Right cardiac atrium (tissue), 5 donors: ENCODE measurements around the gene TPCN1. TPM values are rescaled to one million over a fixed set of nuclear protein-coding genes. Genes with fewer than 3 reads are reported as not detected.
A peak's percentile ranks its signal among the peaks of the same experiment; 100 is the strongest.

Experiments used
- ATAC-seq, 2 donors: fragments of 200-7000 bp; cut with Tn5 transposase; one replicate each; pipeline versions ENCODE4 v1.8.0 to v1.9.1; 2020; ENCODE audit warnings: moderate library complexity in 2 of 2, mild to moderate bottlenecking in 1 of 2
- DNase-seq, 3 donors: peaks; one replicate each; pipeline ENCODE4 v3.0.0-alpha.2; 2020
- H3K27ac ChIP-seq: one replicate; pipeline ENCODE4 v1.5.1; 2013; ENCODE audit warnings: mild to moderate bottlenecking, low read length, control low read depth, moderate library complexity
- H3K27me3 ChIP-seq: one replicate; pipeline ENCODE4 v1.6.1; 2013; ENCODE audit not compliant: control insufficient read depth, insufficient read depth
- H3K4me1 ChIP-seq: one replicate; pipeline ENCODE4 v1.6.1; 2013; ENCODE audit warnings: low read length; ENCODE audit not compliant: control insufficient read depth, insufficient read depth
- H3K4me3 ChIP-seq: one replicate; pipeline ENCODE4 v1.5.1; 2013; ENCODE audit warnings: low read length, control low read depth
- H3K9me3 ChIP-seq: one replicate; pipeline ENCODE4 v1.6.1; 2013; ENCODE audit warnings: low read length; ENCODE audit not compliant: control insufficient read depth
- whole genome bisulfite sequencing: extraction: QIAGEN DNeasy Blood & Tissue Kit; methylation state at CpG from one replicate; pipeline ENCODE4 v1.1.7; 2013; 5-methylcytosine and 5-hydroxymethylcytosine counted together
- intact Hi-C, 4 donors: fragments of 100-400 bp; cut with DNase I; formaldehyde crosslinking; loops; one replicate each; pipeline versions ENCODE4 v1.11.0 to v1.14.0; 2022 to 2023
- long read RNA-seq, 4 donors: library from polyadenylated mRNA; unstranded; transcript quantifications; one replicate each; pipeline ENCODE4 v2.0.0, GENCODE V29; 2020 to 2021
- polyA plus RNA-seq: library from polyadenylated mRNA; stranded (reverse); fragments of 200-250 nt; gene quantifications from one replicate; pipeline ENCODE4 v1.2.3, GENCODE V29; 2013
- total RNA-seq, 4 donors: library from RNA; stranded (reverse); fragmentation: NEBNext Ultra II Directional; extraction: Animal tissue kit (Norgen Biotek cat#: 25700); gene quantifications; one replicate each; pipeline ENCODE4 v1.2.1, GENCODE V29; 2021
- donor health status: healthy with polysubstance abuse.
- donor health status: DM: no; HTN: yes; CAD: no.
- donor health status: DM: no; HTN: no; CAD: no.
- donor health status: DM: no; HTN: yes; CAD: no; lungs with severe emphysema.
- donor health status: DM: yes; HTN: yes; CAD: no.

The TPCN1 gene
- total RNA-seq, result 10 to 100 TPM; 73.8 to 96.1 (median 76.6) TPM
- 43.1 TPM for polyA plus RNA-seq
- long read RNA-seq, donor 1, full-length matches to known transcripts, result 38 of 148 reads
- long read RNA-seq, donor 1, partial matches to known transcripts, result 44 of 148 reads
- long read RNA-seq, donor 1, other reads (novel, unspliced or antisense), result 66 of 148 reads
- long read RNA-seq, donor 2, full-length matches to known transcripts, result 4 of 74 reads
- long read RNA-seq, donor 2, partial matches to known transcripts, result 64 of 74 reads
- long read RNA-seq, donor 2, other reads (novel, unspliced or antisense), result 6 of 74 reads
- long read RNA-seq, donor 3, full-length matches to known transcripts, result 71 of 239 reads
- long read RNA-seq, donor 3, partial matches to known transcripts, result 144 of 239 reads
- long read RNA-seq, donor 3, other reads (novel, unspliced or antisense), result 24 of 239 reads
- long read RNA-seq, donor 4, full-length matches to known transcripts, result 2 of 77 reads
- long read RNA-seq, donor 4, partial matches to known transcripts, result 41 of 77 reads
- long read RNA-seq, donor 4, other reads (novel, unspliced or antisense), result 34 of 77 reads

- under 1% methylated on average over 68 of the region's 68 CpGs for WGBS
- peaks cover 6% of the 10 kb centered on the region for H3K4me1 ChIP-seq
- intact Hi-C loops, result loop anchor here in 1 of 4 donors (5.0 kb wide), 1 partner anchor 41 kb away; no protein-coding TSS in a partner anchor
- peak; percentile 97 for ATAC-seq
- H3K27ac ChIP-seq, result peak within 1 kb of the TSS; percentile 93
- H3K27me3 ChIP-seq, result no peaks in the 10 kb centered on the region
- peak within 1 kb of the TSS; percentile 63 for H3K4me3 ChIP-seq
- DNase-seq, result peak; percentile 100
- no peaks in the 10 kb centered on the region for H3K9me3 ChIP-seq
Measured at GRCh38 chr12:113221181-113221996, at the start of gene TPCN1. Gene TPCN1 (plus strand): TSS chr12:113221464. CDS start chr12:113226853, 5,389 bp downstream.

- 96% methylated on average over 9 of the region's 9 CpGs for WGBS
- H3K27ac ChIP-seq, result no peak overlapping the region
Measured at GRCh38 chr12:113171543-113171942, 49.7 kb upstream of the TPCN1 start.

GRCh38 chr12:113172185-113172584 lies 49.1 kb upstream of the TPCN1 start:
- intact Hi-C loops, result loop anchor here in 1 of 4 donors (5.0 kb wide), 1 partner anchor 120 kb away; no protein-coding TSS in a partner anchor
- no peak for DNase-seq
- H3K27me3 ChIP-seq, result no peaks in the 10 kb centered on the region
- no peak overlapping the region for H3K4me3 ChIP-seq
- 96% methylated on average over 20 of the region's 20 CpGs for WGBS
- no peaks in the 10 kb centered on the region for H3K4me1 ChIP-seq
- H3K27ac ChIP-seq, result no peak overlapping the region
- ATAC-seq, result no peak
- no peaks in the 10 kb centered on the region for H3K9me3 ChIP-seq

More at GRCh38 chr12:113171543-113171942, 49.7 kb upstream of the TPCN1 start:
- no peaks in the 10 kb centered on the region for H3K27me3 ChIP-seq
- DNase-seq (no peak), ATAC-seq (no peak)
- no peaks in the 10 kb centered on the region for H3K4me1 ChIP-seq
- intact Hi-C loops, result loop anchor here in 1 of 4 donors (5.0 kb wide), 1 partner anchor 119 kb away; no protein-coding TSS in a partner anchor
- no peaks in the 10 kb centered on the region for H3K9me3 ChIP-seq
- no peak overlapping the region for H3K4me3 ChIP-seq

- DNase-seq, result no peak
- Histone ChIP-seq H3K9me3 (no peaks in the 10 kb centered on the region), H3K4me1 (no peaks in the 10 kb centered on the region), H3K4me3 (no peak overlapping the region), H3K27ac (no peak overlapping the region), H3K27me3 (no peaks in the 10 kb centered on the region)
- no peak for ATAC-seq
- 93% methylated on average over 7 of the region's 7 CpGs for WGBS
- intact Hi-C loops, result loop anchor here in 1 of 4 donors (5.0 kb wide), 1 partner anchor 121 kb away; no protein-coding TSS in a partner anchor
Measured at GRCh38 chr12:113173081-113173698, 48.1 kb upstream of the TPCN1 start.

- H3K4me1 ChIP-seq, result no peaks in the 10 kb centered on the region
- no peak overlapping the region for H3K4me3 ChIP-seq
- no peak overlapping the region for H3K27ac ChIP-seq
- intact Hi-C loops, result loop anchor here in 2 of 4 donors (2.0 to 5.0 kb wide), 2 partner anchors 122 to 126 kb away; no protein-coding TSS in a partner anchor
- WGBS, result 54% methylated on average over 32 of the region's 32 CpGs
- peak; percentile 49 to 68 for ATAC-seq
- DNase-seq, result peak; percentile 67 to 88 (median 85)
- H3K9me3 ChIP-seq, result no peaks in the 10 kb centered on the region
- H3K27me3 ChIP-seq, result no peaks in the 10 kb centered on the region
Measured at GRCh38 chr12:113174461-113175384, 46.5 kb upstream of the TPCN1 start.

- DNase-seq, result no peak
- no peak for ATAC-seq
- intact Hi-C loops, result no loop called here
- no peak overlapping the region for H3K27ac ChIP-seq
- H3K27me3 ChIP-seq, result no peaks in the 10 kb centered on the region
- H3K4me1 ChIP-seq, result no peaks in the 10 kb centered on the region
- 93% methylated on average over 14 of the region's 14 CpGs for WGBS
- no peaks in the 10 kb centered on the region for H3K9me3 ChIP-seq
- no peak overlapping the region for H3K4me3 ChIP-seq
Measured at GRCh38 chr12:113179023-113179422, 42.2 kb upstream of the TPCN1 start.

- Histone ChIP-seq H3K4me3 (no peak overlapping the region), H3K27me3 (no peaks in the 10 kb centered on the region), H3K9me3 (no peaks in the 10 kb centered on the region), H3K4me1 (no peaks in the 10 kb centered on the region), H3K27ac (no peak overlapping the region)
- DNase-seq (no peak), ATAC-seq (no peak)
- intact Hi-C loops, result no loop called here
- WGBS, result 86% methylated on average over 4 of the region's 4 CpGs
Measured at GRCh38 chr12:113180333-113180732, 40.9 kb upstream of the TPCN1 start.

GRCh38 chr12:113181975-113182374 lies 39.3 kb upstream of the TPCN1 start:
- Histone ChIP-seq H3K27me3 (no peaks in the 10 kb centered on the region), H3K9me3 (no peaks in the 10 kb centered on the region), H3K4me3 (no peak overlapping the region), H3K27ac (no peak overlapping the region), H3K4me1 (peaks cover 2% of the 10 kb centered on the region)
- 90% methylated on average over 3 of the region's 3 CpGs for WGBS
- ATAC-seq (no peak), DNase-seq (no peak)
- intact Hi-C loops, result no loop called here

- Histone ChIP-seq H3K27me3 (no peaks in the 10 kb centered on the region), H3K27ac (no peak overlapping the region), H3K4me3 (no peak overlapping the region), H3K9me3 (no peaks in the 10 kb centered on the region), H3K4me1 (peaks cover 2% of the 10 kb centered on the region)
- intact Hi-C loops, result no loop called here
- ATAC-seq (no peak), DNase-seq (no peak)
- 94% methylated on average over 11 of the region's 11 CpGs for WGBS
Measured at GRCh38 chr12:113183030-113183589, 38.2 kb upstream of the TPCN1 start.
